DOHH2 (cell line): ENCODE results near the gene VPS37B.

Experiments used
- H3F3A ChIP-seq: fragments of 200-600 bp; sonication (generic), shearing (Covaris generic); 2 replicates; pipeline ENCODE4 v1.6.0; 2016; ENCODE audit warnings: antibody characterized with exemption, mild to moderate bottlenecking; ENCODE audit not compliant: control insufficient read depth, insufficient read depth
- H3K27ac ChIP-seq: fragments of 200-600 bp; sonication (generic); 2 replicates; pipeline ENCODE4 v1.5.1; 2014; ENCODE audit warnings: low read depth, mild to moderate bottlenecking, low read length, moderate library complexity
- H3K27me3 ChIP-seq: fragments of 200-600 bp; sonication (generic); 2 replicates; pipeline ENCODE4 v1.6.1; 2014; ENCODE audit warnings: mild to moderate bottlenecking, low read length, mixed read lengths; ENCODE audit not compliant: control insufficient read depth
- H3K36me3 ChIP-seq: fragments of 200-600 bp; sonication (generic); 2 replicates; pipeline ENCODE4 v1.6.1; 2014; ENCODE audit warnings: mild to moderate bottlenecking, low read length, moderate library complexity, mixed read lengths; ENCODE audit not compliant: control insufficient read depth
- H3K4me1 ChIP-seq: fragments of 200-600 bp; sonication (generic); 2 replicates; pipeline ENCODE4 v1.6.1; 2014; ENCODE audit warnings: mild to moderate bottlenecking, low read length, mixed read lengths; ENCODE audit not compliant: control insufficient read depth
- H3K4me2 ChIP-seq: fragments of 200-600 bp; sonication (generic); 2 replicates; pipeline ENCODE4 v1.6.0; 2014; ENCODE audit warnings: mild to moderate bottlenecking, low read length, moderate library complexity
- H3K4me3 ChIP-seq: fragments of 200-600 bp; sonication (generic); 2 replicates; pipeline ENCODE4 v1.5.1; 2014; ENCODE audit warnings: mild to moderate bottlenecking, low read length, mixed read lengths
- H3K79me2 ChIP-seq: fragments of 200-600 bp; sonication (generic); 2 replicates; pipeline ENCODE4 v1.6.1; 2014; ENCODE audit warnings: mild to moderate bottlenecking, low read length, mixed read lengths; ENCODE audit not compliant: control insufficient read depth
- H3K9me2 ChIP-seq: fragments of 200-600 bp; sonication (generic); replicated peaks from 2 replicates; pipeline ENCODE4 v1.6.1; 2014; ENCODE audit warnings: mild to moderate bottlenecking, low read length, mixed read lengths; ENCODE audit not compliant: control insufficient read depth
- H3K9me3 ChIP-seq: fragments of 200-600 bp; sonication (generic); 2 replicates; pipeline ENCODE4 v1.6.1; 2014; ENCODE audit warnings: antibody characterized with exemption, low read length, mixed read lengths; ENCODE audit not compliant: control insufficient read depth, insufficient read depth
- H4K20me1 ChIP-seq: fragments of 200-600 bp; sonication (generic); 2 replicates; pipeline ENCODE4 v1.6.0; 2014; ENCODE audit warnings: low read depth, mild to moderate bottlenecking, antibody characterized with exemption, low read length, moderate library complexity; ENCODE audit not compliant: control insufficient read depth, insufficient read depth
- CTCF ChIP-seq: fragments of 200-600 bp; sonication (generic); IDR thresholded peaks from one replicate; pipeline ENCODE4 v1.5.1; 2014; ENCODE audit warnings: antibody characterized with exemption, mild to moderate bottlenecking, low read depth, low read length; ENCODE audit not compliant: poor library complexity, severe bottlenecking
- EZH2phosphoT487 ChIP-seq: fragments of 200-600 bp; sonication (generic); IDR thresholded peaks from 2 replicates; pipeline ENCODE4 v1.6.1; 2017; ENCODE audit warnings: borderline replicate concordance, mild to moderate bottlenecking, antibody characterized with exemption, low read length, moderate library complexity, mixed read lengths

Gene VPS37B

DNA sequence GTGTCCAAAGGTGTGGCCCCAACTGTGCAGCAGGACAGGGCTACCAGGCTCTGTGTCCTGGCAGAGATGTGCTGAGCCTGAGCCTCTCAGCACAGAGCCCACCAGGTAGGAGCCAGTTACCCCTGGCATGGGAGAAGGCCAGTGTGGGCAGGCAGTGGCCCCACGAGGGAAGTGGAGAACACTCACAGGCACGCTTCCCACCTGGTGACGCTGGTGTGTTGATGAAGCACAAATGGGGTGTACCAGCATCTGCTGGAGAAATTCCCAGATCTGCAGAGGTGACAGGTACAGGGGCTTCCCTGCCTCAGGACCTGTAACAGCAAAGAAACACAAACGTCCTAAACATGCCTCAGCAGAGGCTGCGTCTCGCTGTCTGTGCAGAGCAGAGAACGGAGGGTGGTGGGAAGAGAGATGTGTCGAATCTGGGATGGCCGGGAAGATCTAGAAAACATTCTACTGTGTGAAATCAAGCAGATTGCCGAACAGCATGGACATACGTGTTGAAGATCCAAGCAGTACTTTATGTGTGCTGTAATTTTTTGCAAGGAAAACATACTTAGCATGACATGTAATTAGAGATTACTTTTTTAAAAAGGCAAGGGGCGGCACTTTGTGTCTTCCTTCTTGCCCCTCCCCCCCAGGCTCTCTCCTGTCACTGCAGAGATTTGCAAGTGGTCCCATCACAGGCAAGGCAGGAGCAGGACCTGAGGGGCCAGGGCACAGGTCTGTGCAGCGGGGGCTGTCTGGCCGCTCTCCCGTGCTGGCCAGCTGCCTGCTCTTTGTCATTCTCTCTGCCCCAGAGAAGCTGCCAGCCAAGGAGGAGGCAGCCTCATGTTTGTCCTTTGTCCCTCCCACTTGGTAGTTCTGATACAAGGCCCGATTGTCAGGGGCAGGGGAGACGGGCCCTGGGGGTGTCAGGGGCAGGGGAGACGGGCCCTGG, 43.3 kb downstream of the VPS37B start:
- Histone ChIP-seq H3K4me3 (no peak overlapping the region), H4K20me1 (0 out of 2 replicates have a peak, but pooled peaks cover 2% of the 10 kb centered on the region), H3K79me2 (peaks cover 2% of the 10 kb centered on the region; the same call in 1 of the 2 replicates), H3F3A (no peaks in the 10 kb centered on the region), H3K4me1 (no peaks in the 10 kb centered on the region), H3K9me3 (no peaks in the 10 kb centered on the region), H3K4me2 (no peak overlapping the region), H3K27me3 (no peaks in the 10 kb centered on the region), H3K27ac (no peak overlapping the region), H3K9me2 (no peaks in the 10 kb centered on the region), H3K36me3 (peaks cover 21% of the 10 kb centered on the region)
- TF ChIP-seq CTCF (no peak), EZH2phosphoT487 (no peak)

- 0 out of 2 replicates have a peak, but pooled peaks cover 4% of the 10 kb centered on the region for H4K20me1 ChIP-seq
Observed at GRCh38 chr12:122851820-122852219, 44.1 kb downstream of the VPS37B start.

GRCh38 chr12:122850695-122851350, 45.1 kb downstream of the VPS37B start:
- no peak overlapping the region for H3K27ac ChIP-seq

More at GRCh38 chr12:122851820-122852219, 44.1 kb downstream of the VPS37B start:
- Histone ChIP-seq H3K9me3 (no peaks in the 10 kb centered on the region), H3K79me2 (peaks cover 7% of the 10 kb centered on the region; the same call in 1 of the 2 replicates), H3K36me3 (peaks cover 14% of the 10 kb centered on the region; the same call in 1 of the 2 replicates), H3K27ac (no peak overlapping the region), H3K9me2 (no peaks in the 10 kb centered on the region), H3K27me3 (no peaks in the 10 kb centered on the region), H3K4me1 (no peaks in the 10 kb centered on the region), H3K4me3 (no peak overlapping the region), H3K4me2 (no peak overlapping the region), H3F3A (no peaks in the 10 kb centered on the region)
- no peak for TF ChIP-seq CTCF
- no peak for TF ChIP-seq EZH2phosphoT487

More at GRCh38 chr12:122850695-122851350, 45.1 kb downstream of the VPS37B start:
- Histone ChIP-seq H3K79me2 (peaks cover 17% of the 10 kb centered on the region), H3F3A (no peaks in the 10 kb centered on the region), H3K4me3 (no peak overlapping the region), H3K4me2 (no peak overlapping the region), H4K20me1 (0 out of 2 replicates have a peak, but pooled peaks cover 4% of the 10 kb centered on the region), H3K4me1 (no peaks in the 10 kb centered on the region), H3K27me3 (no peaks in the 10 kb centered on the region), H3K9me2 (no peaks in the 10 kb centered on the region), H3K36me3 (peaks cover 14% of the 10 kb centered on the region; the same call in 1 of the 2 replicates), H3K9me3 (no peaks in the 10 kb centered on the region)
- TF ChIP-seq EZH2phosphoT487, result no peak
- TF ChIP-seq CTCF, result no peak
